GM10847 (cell line): ENCODE data around the gene ETV4.

Source experiments
- POLR2A ChIP-seq: IDR thresholded peaks from 2 replicates; pipeline ENCODE4 v1.6.1; 2011; ENCODE audit not compliant: insufficient read length; ENCODE audit errors: extremely low read depth

Gene ETV4

DNA sequence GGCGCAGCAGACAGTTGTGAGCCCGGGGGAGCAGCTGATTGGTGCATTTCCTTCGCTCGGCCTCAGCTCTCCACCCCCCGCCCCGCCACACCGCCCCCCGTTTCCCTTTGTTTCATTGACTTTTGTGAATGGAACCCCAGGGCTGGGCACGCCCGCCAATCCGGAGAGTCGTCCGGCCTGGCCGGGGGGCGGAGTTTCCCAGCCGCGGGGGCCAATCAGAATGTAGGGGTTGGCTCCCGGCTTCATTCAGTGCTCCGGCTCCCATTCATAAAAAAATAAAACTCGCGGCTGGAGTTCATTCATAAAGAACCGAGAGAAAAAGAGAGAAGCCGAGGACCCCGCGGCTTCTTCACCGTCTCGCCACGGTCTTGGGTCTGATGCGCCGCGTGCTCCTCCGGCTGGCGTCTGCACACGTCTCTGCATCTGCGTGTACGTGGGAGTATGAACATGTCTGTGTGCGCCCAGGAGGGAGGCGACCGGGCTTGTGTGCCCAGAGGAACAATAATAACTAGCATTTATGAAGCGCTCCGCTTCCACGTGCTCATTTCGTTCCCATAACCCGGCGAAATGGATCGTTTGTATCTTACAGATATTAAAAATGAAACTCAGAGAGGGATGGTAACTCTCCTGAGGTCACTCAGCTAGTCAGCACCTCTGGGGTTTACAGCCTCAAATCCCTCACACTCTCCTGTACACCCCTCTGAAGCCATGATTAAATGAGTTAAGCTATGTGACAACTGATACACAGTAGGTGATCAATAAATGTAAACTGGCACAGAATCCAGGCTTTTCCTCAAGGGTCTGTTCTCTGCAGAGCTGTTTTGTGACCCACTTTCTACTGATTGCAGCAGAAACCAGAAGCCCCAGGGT is at the start of gene ETV4:
TSS of gene ETV4 (minus strand) at position 22 of the 870 bp plus-strand sequence. CDS start 723 bp downstream, outside the sequence.
- TF ChIP-seq POLR2A, result no peak

DNA sequence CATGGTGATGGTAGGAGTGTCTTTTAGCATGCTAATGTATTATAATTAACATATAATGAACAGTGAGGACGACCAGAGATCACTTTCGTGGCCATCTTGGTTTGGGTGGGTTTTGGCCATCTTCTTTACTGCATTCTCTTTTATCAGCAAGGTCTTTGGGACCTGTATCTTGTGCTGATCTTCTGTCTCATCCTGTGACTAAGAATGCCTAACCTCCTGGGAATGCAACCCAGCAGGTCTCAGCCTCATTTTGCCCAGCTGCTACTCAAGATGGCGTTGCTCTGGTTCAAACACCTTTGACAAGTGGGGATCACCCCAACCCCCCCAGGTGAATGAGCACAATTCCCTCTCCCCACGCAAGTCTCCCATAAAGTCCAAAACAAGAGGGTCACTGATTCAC is 49.3 kb upstream of the ETV4 start:
- no peak for TF ChIP-seq POLR2A

DNA sequence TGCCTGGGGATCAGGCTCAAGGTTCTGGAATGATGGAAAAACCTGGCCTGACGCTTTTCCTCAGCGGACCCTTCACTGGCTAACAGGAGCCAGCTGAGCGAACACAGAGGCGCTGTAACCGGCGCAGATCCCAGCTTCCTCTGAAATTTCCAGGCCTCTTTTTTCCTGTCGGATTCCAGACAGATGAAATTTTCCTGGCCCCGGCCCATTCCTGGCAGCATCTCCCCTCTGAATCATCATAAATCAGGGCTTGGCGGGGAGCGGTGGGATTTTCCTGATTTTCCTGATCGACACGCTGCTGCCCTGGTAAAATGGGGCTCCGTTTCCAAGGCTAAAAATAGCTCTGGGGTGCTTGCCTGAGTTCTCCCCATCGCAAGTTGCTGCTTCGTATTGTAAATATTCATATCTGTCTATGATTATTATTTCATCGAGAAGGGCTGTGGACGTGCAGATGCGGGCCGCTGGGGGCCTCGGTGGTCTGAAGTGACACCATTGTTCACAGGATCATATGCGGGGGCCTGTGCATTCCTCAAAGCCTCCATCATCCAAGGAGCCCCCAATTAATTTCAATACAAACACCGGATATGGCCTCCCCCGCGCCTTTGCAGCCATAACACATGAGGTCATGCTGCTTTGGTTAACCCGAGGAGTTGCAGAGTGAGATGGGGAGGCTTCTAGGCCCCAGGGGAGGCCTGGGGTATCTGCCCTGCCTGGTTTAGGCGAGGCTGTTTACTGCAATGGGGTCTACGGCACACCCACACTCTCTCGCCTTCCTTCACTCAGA is 45.8 kb upstream of the ETV4 start:
- no peak for TF ChIP-seq POLR2A

DNA sequence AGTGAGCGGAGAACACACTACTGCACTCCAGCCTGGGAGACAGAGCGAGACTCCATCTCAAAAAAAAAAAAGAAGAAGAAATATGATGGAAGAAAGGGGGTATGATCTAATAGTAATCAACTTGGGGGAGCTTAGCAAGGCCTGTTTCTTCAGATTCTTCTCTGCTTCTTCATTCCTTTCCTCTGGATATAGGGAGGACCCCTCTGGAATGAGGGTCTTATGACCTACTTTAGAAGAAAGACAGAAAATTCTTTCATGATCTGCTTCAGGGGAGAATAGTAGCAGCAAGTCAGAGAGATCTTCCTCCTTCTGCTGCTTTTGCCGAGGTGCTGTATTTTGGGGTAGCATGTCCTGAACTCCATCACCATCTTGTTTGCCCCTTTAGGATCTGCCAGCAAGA is 44.9 kb upstream of the ETV4 start:
- no peak for TF ChIP-seq POLR2A

DNA sequence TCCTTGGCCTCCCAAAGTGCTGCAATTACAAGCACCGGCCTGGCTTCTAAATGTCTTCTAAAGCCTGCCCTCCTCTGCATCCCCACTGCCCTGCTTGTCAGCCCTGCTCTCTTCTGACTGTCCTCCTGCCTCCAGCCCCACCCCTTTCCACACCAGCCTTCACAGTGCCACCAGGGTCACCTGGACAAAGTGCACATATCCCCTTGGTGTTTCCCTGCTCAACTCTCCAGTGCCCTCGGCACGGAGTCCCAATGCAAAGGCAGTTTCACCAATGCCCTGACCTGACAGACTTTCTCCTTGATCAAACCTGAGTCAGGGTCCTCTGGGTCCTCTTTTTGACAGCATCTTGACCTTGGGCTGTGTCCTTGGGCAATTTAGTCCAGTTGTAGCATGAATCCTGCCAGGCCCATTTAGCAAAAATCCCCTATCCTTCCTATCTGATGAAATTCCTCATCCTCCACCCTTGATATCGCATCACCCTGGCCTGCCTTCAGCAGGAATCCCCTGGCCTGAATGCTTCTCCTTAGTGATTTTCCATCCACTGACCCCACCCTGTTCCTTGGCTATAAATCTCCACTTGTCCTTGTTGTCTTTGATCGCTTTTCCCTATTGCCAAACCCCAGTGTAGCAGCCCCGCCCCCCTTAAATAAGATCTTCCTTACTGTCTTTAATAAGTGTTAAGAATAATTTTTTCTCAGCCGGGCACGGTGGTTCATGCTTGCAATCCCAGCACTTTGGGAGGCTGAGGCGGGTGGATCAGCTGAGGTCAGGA is 42.7 kb upstream of the ETV4 start:
- TF ChIP-seq POLR2A, result no peak

DNA sequence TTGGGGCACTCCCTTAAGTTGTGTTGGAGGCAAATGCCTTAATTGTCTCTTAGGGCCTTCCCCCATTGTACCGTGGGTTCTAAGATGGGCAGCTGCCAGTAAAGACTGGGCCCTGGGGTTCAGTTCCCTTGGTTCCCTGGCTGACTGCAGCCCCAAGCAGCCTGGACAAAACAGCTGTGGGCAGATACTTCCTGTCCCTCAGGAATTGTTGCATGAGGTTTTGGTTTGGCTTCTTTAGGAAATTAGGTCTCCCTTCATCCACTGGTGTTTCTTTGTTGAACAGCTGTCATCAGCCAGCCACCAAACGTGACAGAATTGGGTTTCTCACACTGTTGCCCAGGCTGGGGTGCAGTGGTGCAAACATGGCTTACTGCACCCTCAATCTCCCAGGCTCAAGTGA is 42.0 kb upstream of the ETV4 start:
- no peak for TF ChIP-seq POLR2A

DNA sequence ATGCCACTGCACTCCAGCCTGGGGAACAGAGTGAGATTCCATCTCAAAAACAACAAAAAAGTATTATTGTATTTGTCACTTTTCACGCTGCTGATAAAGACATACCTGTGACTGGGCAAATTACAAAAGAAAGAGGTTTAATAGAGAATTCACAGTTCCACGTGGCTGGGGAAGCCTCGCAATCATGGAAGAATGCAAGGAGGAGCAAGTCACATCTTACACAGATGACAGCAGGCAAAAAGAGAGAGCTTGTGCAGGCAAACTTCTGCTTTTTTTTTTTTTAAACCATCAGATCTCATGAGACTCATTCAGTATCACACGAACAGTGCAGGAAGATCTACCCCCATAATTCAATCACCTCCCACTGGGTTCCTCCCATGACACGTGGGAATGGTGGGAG is 41.5 kb upstream of the ETV4 start:
- no peak for TF ChIP-seq POLR2A

DNA sequence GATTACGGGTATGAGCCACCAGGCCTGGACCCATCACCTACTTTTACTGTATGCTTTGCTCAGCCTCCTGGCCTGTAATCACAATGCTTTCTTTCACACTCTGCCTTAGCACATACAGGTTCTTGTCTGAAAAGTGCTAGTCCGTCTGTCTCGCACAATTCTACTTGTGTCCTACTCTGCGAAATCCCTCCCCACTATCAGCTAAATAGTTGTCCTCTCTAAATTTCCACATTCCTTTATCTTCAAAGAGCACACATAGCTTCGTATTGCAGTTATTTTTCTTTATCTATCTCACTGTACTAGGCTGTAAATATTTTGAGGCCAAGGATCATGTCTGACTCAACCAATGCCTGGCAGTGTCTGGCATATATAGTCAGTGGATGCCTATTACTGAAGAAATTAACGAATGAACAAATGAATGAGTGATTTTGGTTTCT is 38.5 kb upstream of the ETV4 start:
- TF ChIP-seq POLR2A, result no peak

DNA sequence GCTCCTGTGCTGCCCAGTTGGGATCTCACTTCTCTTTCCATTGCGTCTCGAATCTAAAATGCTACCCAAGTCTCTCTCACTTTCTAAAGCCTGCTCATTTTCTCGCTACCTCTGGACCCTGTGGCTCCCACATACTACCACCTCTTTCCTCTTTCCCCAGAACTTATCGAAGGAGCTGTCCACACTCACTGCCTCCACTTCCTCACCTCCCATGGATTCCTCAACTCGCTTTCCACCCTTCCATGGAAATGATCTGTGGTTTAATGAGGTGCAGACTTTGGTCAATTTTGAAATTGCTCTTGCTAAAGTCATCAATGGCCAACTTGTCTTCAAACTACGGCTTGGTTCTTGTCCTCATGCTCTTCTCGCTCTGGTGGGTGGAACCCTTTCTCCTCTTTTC is 37.2 kb upstream of the ETV4 start:
- TF ChIP-seq POLR2A, result no peak

DNA sequence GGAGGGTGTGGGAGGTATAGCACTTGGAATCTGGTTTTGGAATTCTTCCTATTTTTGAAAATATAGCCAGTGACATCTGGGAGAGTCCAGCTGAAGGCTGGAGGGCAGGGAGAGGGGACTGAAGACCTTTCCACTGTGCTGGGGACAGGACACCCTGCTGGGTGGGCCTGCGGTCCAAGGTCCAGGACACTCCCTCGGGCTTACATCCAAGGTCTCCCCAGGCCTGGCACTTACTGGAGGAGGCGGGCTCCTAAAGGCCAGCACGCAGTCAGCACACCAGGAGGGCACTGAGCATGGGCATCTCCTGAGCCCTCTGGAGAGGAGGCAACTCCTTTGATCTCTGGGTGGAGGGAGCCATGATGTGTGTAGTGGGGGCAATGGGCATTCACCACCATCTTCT is 35.5 kb upstream of the ETV4 start:
- TF ChIP-seq POLR2A, result no peak

DNA sequence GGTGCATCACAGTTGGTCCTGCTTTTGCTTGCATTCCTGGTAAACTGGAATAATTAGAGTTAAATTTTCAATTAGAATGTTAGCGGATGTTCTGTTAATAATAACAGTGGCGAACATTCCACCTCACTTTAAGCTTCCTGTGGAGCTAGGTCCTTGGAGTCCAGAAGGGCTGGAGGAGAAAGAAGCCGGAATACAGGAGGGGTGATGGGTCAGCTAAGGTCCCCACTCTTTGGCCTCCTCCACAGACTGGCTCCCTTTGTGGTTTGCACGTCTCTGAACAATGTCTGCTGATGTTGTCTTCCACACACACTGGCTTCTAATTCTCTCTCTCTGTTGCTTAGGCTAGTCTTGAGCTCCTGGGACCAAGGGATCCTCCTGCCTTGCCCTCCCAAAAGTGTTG is 35.0 kb upstream of the ETV4 start:
- no peak for TF ChIP-seq POLR2A

DNA sequence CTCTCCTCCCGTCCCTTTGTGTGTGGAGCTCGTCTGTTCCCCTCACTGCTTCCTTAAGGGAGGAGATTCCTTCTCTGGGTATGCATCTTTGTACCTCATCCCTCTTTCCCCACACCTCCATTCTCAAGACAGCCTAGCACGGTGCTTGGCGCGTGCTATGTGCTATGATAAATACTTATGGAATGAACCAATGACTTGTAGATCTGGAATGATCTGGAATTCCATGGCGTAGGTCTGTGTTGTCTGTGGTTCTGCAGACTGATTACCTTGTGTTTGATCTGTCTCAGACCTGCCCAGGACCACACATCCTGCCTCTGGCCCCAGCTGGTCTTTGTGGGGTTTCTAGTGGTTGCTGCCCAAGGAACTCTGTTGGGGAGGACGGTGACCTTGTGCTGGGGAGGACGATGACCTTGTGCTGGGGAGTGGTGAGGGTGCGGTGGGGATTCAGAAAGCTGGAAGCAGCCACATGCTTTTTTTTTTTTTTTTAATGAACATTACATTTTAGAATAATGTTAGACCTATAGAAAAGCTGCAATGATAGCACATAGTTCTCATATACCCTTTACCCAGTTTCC is 33.5 kb upstream of the ETV4 start:
- no peak for TF ChIP-seq POLR2A

DNA sequence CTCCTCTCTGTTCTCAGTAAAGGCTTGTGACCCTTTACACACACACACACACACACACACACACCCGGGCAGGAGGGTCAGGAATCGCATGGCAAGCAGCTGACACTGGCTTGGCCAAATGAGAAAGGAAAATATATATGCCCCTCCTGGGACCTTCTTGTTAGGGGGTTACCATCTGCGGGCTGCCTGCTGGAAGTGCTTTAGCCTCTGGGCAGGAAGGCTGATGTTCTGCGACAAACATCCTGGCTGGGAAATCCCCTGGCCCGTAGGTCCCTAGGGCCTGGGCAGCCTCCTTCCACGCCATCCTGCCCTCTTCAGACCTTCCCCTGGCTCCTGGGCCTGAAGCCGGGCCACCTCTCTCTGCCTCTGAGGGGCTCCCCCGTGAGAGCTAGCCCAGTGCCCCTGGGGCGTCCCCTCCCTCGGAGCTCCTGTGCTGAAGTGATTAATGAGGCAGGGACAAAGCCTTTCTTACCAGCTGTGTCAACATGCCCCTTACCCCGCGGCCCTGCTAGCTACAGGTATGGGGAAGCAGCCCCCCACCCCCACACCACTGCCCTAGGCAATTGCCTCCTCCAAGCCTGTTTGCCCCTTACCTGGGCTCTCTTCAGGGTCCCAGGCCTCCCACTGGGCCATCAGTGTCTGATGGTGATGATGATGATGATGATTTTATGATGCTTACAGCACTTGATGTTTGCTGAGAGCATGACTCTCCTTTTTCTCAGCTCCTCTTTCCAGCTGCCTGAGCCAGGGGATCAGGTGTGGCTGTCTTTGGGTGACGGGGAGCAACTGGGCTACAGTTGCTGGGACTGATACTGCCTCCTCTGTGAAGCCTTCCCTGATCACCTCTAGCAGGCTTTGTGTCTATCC is 32.8 kb upstream of the ETV4 start:
- TF ChIP-seq POLR2A, result no peak

DNA sequence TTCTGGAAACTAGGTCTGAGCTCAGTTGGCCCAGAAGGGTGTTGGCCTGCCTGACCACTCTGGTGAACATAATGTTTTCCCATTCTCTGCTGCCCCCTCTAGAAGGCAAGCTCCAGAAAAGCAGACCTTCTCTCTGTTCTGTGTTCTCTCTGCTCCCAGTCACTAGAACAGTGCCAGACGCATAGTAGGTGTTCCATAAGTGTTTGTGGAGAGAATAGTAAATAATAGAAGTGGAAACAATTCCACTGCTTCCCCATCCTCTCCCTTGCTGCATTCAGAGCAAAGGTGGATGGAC is 32.2 kb upstream of the ETV4 start:
- no peak for TF ChIP-seq POLR2A
